Umbilical cord (tissue), 2 donors: ENCODE data around the gene TECPR1. TPM values are rescaled to one million over a fixed set of nuclear protein-coding genes. Genes with fewer than 3 reads are reported as not detected.

Experiments
- DNase-seq: peaks from one replicate; pipeline ENCODE4 v3.0.0-alpha.2; 2015; ENCODE audit warnings: low spot score
- total RNA-seq: library from RNA; depleted of rRNA; stranded (reverse); fragments of >200 nt; gene quantifications from one replicate; pipeline ENCODE4 v1.2.3, GENCODE V29; 2014; ENCODE audit warnings: low replicate concordance; ENCODE audit not compliant: insufficient read depth

The TECPR1 gene
- total RNA-seq, 1 donor from 2014 or later = 11.8 TPM

- DNase-seq = no peak
Measured at GRCh38 chr7:98211676-98212531, 40.1 kb downstream of the TECPR1 start.

GRCh38 chr7:98211221-98211675, 40.8 kb downstream of the TECPR1 start, which contains the start of gene BHLHA15:
Gene BHLHA15, plus strand, starts transcription at chr7:98211439. Its CDS starts 871 bp downstream, at chr7:98212310.
- DNase-seq = no peak

GRCh38 chr7:98210513-98211220, 41.4 kb downstream of the TECPR1 start:
- DNase-seq = no peak

- no peak for DNase-seq
Measured at GRCh38 chr7:98209166-98209920, 42.7 kb downstream of the TECPR1 start.

- DNase-seq = no peak
Measured at GRCh38 chr7:98206451-98207330, 45.3 kb downstream of the TECPR1 start.

- no peak for DNase-seq
Measured at GRCh38 chr7:98205162-98205845, 46.7 kb downstream of the TECPR1 start.

- no peak for DNase-seq
Measured at GRCh38 chr7:98204670-98205069, 47.4 kb downstream of the TECPR1 start.

- no peak for DNase-seq
Measured at GRCh38 chr7:98203964-98204605, 47.9 kb downstream of the TECPR1 start.

- no peak for DNase-seq
Measured at GRCh38 chr7:98203261-98203963, 48.6 kb downstream of the TECPR1 start.

- DNase-seq = no peak
Measured at GRCh38 chr7:98202367-98203195, 49.5 kb downstream of the TECPR1 start.

GRCh38 chr7:98200364-98200763, 51.7 kb downstream of the TECPR1 start:
- no peak for DNase-seq

GRCh38 chr7:98199131-98199530, 52.9 kb downstream of the TECPR1 start:
- DNase-seq = no peak

- DNase-seq = no peak
Measured at GRCh38 chr7:98196706-98197605, 55.1 kb downstream of the TECPR1 start.

GRCh38 chr7:98194672-98195457, 57.2 kb downstream of the TECPR1 start:
- DNase-seq = no peak

- DNase-seq = no peak
Measured at GRCh38 chr7:98194186-98194585, 57.8 kb downstream of the TECPR1 start.

- DNase-seq = no peak
Measured at GRCh38 chr7:98193474-98194180, 58.4 kb downstream of the TECPR1 start.
